Skin of body (tissue), 2 donors: ENCODE measurements around the gene NTSR2. TPM values are rescaled to one million over a fixed set of nuclear protein-coding genes. Genes with fewer than 3 reads are reported as not detected.

Experiments
- DNase-seq: peaks from one replicate; lab custom pipeline; 2025; lab: John Stamatoyannopoulos, UW
- total RNA-seq: library from RNA; depleted of rRNA; stranded (reverse); fragments of >200 nt; gene quantifications from one replicate; pipeline ENCODE4 v1.2.3, GENCODE V29; 2014

The NTSR2 gene, protein sequence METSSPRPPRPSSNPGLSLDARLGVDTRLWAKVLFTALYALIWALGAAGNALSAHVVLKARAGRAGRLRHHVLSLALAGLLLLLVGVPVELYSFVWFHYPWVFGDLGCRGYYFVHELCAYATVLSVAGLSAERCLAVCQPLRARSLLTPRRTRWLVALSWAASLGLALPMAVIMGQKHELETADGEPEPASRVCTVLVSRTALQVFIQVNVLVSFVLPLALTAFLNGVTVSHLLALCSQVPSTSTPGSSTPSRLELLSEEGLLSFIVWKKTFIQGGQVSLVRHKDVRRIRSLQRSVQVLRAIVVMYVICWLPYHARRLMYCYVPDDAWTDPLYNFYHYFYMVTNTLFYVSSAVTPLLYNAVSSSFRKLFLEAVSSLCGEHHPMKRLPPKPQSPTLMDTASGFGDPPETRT
- total RNA-seq, result 0.10 TPM

DNA sequence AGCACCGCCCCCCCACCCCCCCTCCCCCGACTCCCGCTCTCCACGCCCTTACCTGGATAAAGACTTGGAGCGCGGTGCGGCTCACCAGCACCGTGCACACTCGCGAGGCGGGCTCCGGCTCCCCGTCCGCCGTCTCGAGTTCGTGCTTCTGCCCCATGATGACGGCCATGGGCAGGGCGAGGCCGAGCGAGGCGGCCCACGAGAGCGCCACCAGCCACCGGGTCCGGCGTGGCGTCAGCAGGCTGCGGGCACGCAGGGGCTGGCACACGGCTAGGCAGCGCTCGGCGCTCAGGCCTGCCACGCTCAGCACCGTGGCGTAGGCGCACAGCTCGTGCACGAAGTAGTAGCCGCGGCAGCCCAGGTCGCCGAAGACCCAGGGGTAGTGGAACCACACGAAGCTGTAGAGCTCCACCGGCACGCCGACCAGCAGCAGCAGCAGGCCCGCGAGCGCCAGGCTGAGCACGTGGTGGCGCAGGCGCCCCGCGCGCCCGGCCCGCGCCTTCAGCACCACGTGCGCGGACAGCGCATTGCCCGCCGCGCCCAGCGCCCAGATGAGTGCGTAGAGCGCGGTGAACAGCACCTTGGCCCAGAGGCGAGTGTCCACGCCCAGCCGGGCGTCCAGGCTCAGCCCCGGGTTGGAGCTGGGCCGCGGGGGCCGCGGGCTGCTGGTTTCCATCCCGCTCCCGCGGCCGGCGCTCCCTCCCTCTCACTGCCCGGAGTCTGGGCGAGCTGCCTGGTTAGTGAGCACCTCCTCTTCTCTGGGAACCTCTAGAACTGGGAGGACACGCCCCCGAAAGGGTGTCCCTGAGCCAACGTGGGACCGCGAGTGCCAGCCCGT, at the start of gene NTSR2:
NTSR2 (minus strand) TSS at position 742 of the 838 bp plus-strand sequence; CDS start at position 676, 66 bp downstream.
- peak; percentile 27 for DNase-seq

DNA sequence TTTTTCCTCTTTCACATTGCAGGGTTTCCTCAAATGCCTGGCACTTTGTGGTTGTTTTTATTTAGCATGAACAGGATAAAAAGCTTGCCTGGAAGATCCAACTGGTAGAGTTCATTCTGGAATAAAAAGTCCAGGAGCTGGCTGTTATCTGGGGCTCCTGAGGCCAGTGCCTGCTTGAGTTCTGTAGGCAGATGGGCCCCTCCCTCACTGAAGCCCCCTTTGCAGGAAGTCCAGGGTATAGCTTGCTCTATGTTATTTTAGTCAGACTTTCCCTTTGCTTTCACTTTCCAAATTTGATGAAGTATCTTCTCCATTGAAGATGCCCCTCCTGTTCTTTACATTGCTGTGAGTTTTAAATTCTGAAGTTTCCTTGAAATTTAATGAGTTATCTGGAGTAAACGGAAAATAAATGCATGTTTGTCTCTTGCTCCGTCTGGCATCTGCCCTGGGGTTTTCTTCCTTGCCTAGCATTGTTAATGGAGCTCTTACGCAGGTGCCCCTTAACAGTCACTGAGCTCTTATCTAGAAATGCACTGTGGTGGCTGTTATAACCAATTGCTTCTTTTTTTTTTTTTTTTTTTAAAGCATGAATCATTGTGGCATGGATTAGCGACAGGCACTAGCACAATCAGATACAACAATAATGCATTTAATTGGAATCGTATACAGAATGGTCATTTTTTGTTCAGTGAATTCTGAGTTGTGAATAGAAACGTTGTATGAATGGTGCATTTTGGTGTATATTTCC, 49.4 kb upstream of the NTSR2 start:
- no peak for DNase-seq

DNA sequence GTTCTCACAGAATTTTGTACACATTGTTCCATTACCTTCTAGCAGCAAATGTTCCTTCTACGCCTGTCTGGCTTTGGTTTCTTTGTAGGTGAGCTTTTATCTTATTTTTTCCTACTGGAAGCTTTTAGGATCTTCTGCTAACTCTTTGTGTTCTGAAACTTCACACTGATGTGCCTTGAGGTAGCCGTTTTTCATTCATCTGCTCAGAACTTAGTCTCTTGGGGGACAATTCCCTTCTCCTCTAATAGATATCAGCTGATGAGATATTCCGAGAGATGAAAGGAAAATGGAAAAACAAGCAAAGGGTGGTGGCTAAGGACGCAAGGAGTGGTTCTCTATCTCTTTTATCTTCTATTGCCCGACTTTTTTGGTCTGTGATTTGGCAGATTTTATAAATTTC, 48.6 kb upstream of the NTSR2 start:
- no peak for DNase-seq

DNA sequence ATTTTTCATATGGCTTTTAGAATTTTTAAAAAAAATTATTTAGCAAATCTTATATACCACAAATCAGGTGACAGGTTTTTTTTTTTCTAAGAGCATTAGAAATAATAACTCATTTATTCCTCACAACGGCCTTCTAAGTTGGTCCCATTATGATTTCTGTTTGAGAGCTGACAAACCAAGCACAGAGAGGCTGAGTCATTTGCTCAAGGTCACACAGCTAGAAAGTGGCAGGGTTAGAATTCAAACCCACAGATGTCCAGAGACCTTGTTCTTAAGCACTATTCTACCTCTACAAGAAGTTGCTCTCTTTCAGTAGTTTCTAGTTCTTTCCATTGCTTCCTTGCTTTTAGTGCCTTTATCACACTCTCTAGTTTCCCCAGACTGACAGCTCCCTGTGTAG, 47.6 kb upstream of the NTSR2 start:
- no peak for DNase-seq

DNA sequence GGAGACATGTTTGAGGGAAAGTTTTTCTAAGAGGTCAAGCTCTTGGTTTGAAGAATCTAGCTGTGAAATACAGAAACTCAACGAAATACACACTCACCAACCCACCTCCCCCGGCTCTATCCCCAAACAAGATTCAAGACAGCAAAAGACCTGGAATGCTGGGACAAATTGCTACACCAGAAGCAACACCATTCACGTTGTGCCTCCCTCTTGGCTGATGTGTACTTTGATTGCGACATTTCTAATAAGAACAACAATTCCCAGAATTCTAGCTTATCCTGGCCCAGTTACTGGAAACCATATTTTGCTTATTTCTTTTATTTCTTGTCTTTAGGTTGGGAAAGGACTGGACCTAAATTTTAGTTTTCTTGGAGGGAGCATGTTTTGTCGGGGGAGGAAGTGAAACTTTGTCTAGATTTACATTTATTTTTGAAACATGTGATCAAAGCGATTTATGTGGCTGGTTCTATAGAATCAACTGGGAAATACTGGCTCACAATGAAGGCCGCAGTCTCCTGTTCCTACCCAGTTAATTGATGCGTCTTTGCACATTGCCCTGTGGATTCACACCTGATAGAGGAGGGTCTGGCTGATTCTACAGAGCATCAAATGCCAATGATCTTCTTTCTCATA, 46.8 kb upstream of the NTSR2 start:
- peak; percentile 17 for DNase-seq

DNA sequence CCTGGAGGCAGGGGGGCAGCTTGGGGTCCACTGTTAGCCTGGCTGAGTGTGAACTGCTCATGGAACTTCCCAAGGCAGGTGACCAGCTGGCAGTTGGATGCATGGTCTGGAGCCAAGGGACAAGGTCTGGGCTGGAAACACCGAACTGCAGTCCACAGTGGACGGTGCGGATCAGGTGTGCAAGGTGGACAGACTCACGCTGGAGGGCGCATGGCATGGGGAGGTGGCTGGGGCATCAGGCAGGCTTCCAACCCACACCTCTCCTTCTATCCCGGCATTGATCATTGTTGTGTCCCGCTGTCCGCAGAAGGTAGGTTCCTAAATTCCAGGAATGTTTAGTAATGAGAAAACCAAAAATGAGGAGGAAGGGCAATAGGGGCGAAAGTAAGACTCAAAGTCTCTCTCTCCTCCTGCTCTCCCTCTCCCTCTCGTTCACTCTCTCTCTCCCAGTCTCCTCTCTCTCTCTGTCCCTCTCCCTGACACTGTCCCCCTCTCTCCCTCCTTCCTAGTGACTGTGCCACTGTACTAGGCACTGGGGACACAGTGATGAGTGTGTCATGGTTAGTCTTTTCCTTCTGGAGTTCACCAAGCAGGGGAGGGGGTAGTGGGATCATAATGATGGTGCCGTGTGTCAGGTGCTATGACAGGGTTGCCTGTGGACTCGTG, 46.1 kb upstream of the NTSR2 start:
- no peak for DNase-seq

DNA sequence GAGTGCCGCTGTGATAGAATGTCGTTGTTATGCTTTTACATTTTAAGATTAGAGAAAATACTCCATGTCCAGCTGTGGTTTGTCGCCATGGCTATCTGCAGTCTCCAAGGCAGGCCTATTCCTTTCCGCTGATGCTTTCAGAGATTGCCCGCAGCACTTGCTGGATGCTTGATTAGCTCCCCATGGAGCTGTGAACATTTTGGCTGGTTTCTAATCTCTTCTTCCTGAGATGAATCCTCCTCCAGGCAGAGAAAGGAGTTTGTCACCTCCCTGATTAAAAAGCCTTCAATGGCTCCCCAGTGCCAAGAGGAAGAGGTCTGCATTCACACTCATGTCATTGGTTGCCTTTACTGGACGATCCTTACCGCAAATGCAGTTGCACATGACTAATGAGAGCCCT, 43.8 kb upstream of the NTSR2 start:
- DNase-seq, result no peak

DNA sequence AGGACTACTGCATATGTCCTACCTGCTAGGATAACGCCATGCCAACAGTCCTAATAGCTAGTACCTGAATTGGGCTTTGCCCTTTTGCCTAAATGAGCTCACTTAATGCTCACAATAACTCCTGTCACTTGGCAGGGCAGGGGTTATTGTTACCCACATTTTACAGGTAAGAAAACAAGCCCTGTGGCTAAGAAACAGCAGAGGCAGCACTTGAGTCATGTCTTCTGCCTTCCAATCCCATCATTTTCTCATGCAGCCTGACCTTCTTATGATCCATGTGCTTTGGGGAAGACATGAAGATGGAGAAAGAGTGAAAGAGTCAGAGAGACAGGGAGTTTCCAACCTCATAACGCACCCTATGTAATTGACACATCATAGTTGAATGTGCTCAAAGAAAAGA, 42.9 kb upstream of the NTSR2 start:
- DNase-seq, result no peak

DNA sequence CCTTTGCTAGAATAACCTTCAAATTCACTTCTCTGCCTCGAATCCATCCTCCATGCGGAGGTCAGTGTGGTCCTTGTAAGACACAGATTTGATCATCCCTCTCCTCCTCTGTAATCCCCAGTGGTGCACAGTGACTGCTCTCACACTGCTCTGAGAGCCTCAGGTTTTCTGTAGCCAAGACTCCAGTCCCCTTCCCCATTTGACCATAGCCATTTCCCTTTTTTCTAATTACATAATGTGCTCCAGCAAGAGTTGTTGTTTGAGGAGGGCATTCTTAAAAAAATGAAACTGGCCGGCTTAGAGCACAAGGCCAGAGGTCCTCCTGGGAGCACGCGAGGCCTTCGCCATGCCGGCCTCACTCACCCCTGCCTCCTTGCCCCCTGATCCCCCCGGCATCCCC, 41.8 kb upstream of the NTSR2 start:
- no peak for DNase-seq

DNA sequence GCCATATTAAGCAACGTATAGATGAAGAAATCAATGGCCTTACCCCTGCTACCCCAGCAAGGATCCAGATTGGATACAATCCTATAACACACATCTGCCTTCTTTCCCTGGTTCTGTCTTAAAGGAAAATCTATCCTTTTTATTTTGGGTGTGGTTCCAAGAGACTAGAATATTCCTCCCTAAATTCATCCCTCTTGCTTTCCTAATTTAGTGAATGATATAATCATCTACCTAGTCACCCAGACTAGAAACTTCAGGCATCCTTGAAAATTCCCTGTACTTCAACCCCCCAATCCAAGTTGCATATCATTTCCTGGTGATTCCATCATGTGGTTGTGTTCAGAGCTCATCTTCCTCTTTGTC, 41.3 kb upstream of the NTSR2 start:
- no peak for DNase-seq

DNA sequence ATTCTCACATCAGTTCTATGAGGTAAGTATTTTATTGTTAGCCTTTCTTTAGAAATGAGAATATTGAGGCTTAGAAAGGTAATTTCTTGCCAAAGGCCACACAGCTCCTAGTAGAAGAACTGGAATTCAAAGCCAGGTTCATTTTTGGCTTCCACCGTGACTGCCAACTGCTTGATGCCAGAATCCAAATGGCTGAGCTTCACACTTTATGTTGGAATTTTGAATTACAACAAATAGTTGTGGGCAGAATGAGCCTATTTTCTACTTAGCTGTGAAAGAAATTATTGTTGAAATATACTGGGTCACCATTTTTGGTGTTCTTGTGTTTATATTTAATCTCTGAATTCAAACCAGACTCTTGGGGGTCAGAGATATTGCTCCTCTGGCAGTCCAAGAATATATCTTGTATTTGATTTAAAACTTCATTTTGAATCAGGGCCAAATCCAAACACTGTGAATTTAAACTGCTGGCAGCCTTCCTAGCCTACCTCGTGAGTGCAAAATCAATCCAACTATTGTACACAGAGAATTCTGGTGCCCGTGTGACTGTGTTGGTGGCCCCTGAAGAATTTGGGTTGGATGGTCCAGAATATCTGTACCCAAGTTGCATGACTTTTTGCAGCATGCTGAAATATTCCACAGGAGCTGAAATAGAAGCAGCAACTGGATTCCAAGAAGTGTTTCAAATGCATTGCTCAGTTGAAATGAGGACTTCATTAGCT, 40.8 kb upstream of the NTSR2 start:
- no peak for DNase-seq

DNA sequence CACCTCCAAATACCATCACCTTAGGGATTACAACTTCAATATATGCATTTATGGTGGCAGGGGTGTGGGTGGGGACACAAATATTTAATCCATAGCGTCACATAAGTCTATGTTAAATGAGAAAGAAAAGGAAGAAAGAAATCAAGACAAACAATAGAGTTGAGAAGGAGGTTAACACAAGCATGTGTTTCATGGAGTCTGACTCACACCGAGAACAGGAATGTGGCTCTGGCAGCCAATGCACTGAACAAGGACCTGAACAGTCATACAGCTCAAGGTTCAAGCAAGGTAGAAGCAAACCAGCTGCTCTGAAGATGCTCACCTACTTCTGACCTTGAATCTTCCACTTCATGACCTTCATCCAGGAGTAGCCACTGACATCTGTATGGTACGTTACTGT, 40.2 kb upstream of the NTSR2 start:
- DNase-seq, result no peak

DNA sequence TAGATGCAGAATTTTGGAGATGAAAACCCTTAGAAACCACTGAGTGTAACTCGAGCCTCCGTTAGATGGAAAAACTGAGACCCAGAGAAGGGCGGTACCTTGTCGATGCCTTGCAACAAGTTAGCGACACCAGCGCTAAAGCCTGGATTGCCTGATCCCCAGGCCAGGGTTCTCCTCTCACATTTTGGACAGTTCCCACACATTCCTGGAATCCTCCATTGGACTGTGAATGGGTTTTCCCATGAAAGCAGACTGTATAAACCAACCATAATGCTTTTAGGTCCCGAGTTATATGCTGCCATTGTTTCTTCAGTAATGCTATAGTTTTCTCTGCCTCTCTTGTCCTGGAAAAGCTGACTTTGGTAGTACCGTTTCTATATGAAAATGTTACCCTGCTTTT, 39.3 kb upstream of the NTSR2 start:
- no peak for DNase-seq

DNA sequence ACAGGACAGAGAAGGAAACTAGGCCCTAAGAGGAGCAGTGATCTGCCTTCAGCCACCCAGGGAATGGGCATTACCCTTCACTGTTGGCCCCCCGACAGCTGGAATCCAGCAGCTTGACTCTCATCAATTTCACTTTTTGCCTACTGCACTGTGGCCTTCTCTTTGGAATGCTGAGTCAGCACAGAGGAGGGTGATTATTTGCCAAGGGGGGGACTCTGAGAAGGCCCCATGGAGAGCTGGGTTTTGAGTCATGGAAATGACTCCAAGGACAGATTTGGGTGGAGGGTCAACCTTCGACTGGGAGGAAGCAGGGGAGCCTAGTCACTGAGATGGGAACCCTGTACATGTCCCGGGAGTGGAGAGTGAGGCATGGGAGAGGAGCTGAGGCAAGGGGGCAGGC, 38.1 kb upstream of the NTSR2 start:
- no peak for DNase-seq

DNA sequence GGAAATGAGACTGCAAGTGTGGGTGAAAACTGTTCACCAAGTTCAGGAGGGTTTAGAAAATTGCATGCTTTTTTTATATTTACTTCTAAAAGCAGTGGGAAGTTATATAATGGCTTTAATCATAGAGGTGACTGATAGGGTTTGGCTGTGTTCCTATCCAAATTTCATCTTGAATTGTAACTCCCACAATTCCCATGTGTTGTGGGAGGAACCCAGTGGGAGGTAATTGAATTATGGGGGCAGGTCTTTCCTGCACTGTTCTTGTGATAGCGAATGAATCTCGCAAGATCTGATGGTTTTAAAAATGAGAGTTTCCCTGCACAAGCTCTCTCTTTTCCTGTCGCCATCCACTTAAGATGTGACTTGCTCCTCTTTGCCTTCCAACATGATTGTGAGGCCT, 35.7 kb upstream of the NTSR2 start:
- DNase-seq, result no peak

DNA sequence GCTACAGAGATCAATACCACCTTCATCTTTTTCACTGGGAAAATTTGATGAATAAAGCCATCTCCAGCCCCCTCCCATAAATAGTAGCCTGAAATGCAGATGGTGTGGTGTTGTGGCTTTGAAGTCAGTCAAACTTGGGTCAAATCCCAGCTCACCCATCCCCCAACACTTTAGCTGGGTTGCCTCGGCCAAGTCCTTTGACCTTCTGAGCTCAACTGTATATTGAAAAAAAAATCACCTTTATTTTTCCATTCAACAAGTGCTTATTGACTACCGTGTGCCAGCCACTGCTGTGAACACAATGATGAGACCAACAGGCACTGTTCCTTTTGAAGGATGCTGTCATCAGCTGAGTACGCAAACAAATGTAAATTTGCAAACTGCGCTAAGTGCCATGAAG, 35.1 kb upstream of the NTSR2 start:
- no peak for DNase-seq

DNA sequence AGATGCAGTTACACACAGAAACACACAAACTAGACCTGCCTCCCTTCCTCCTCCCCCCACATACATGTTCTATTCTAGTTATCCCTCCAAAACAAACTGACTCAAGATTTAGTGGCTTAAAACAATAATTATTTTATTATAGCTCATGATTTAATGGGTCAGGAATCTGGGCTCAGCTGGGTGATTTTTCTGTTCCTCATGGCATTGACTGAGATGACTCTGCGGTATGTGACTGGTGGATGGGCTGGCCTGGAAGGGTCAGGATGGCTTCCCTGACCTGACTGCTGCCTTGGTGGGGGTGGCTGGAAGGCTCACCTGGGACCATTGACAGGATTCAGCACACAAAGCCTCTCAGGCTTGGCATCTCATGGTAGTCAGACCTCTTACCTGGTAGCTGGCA, 33.7 kb upstream of the NTSR2 start:
- DNase-seq, result no peak

DNA sequence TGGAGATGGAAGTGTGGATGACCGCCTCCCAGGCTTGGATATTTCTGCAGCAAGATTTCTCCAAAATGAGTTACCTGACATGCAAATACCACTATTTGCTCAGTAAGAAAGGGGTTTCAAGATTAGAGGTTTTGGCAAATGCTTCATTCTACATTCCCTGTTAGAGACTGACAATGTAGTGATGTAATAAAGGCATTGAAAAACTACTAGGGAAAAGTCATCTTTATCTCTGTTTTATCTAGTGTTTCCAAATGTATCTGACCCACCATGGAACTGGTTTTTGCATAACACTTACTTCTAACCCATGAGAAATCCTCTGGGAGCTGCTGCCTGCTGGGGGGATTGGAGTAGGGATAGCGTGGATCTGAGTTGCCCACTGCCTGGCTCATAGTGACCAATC, 33.0 kb upstream of the NTSR2 start:
- no peak for DNase-seq

DNA sequence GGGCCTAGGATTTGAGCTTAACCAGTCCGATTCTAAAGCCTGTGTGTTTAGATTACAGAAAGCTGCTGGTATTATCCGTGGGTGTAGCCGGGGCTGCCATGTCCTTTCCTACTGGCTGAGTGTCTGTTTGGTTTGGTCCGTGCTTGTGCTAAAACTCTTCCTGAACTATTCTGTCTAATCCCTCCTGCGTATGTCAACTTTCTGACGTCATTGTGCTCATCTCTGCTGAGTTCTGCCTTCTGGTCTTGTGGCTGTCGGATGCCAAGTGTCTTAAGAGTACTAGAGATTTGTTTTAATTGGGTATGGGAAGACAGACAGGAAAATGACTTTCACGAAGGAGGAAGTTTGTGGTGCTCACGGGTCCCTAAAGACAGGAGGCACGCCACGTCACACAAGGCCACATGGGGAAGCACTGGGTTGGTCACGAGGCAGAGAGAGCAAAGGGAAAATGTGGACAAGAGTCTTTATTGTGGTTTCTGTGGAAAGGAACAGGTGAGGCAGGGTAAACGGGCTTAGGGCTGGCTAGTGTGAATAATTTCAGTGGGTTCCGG, 31.8 kb upstream of the NTSR2 start:
- DNase-seq, result no peak

DNA sequence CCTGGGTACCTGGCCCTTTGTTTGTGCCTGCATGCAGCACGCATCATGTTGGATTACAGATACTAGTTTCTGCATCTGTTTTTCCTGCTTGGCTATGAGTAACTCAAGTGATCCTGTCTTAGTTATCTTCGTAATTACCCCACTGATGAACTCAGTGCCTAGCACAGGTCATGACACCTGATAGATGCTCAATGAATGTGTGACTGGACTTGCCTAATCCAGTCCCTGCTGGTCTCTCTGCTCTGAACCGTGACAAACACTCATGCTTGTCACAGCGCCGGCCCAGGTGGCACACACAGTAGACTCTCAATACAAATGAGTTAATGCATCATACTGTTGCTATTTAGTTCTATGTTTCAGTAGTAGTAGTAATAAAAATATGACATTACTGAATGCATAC, 31.2 kb upstream of the NTSR2 start:
- no peak for DNase-seq
